ENCODE data around the gene CLK3.
"Not testable (repeated sequence)": the region's sequence is repeated elsewhere in the genome, so short reads cannot be mapped to it uniquely, and the experiment has no call there.

Gene CLK3

DNA sequence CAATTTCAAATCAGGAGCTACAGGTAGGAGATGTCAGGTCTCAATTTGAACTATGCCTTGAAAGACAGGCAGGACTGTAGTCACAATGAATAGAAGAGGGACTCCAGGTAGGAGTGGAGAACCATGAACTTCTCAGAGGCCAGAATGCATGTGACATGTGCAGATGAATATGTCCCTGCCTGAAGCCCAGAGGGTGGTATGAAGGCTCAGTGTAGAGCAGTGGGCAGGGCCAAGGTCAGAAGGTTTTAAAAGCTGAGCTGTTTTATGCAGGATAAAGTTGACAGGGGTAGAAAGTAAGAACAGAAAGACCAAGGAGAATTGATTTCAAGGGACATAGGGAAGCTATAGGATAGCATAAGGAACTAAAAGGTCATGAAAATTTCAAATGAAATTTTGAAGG lies 30.8 kb downstream of the CLK3 start:
- DNase-seq = no peak

DNA sequence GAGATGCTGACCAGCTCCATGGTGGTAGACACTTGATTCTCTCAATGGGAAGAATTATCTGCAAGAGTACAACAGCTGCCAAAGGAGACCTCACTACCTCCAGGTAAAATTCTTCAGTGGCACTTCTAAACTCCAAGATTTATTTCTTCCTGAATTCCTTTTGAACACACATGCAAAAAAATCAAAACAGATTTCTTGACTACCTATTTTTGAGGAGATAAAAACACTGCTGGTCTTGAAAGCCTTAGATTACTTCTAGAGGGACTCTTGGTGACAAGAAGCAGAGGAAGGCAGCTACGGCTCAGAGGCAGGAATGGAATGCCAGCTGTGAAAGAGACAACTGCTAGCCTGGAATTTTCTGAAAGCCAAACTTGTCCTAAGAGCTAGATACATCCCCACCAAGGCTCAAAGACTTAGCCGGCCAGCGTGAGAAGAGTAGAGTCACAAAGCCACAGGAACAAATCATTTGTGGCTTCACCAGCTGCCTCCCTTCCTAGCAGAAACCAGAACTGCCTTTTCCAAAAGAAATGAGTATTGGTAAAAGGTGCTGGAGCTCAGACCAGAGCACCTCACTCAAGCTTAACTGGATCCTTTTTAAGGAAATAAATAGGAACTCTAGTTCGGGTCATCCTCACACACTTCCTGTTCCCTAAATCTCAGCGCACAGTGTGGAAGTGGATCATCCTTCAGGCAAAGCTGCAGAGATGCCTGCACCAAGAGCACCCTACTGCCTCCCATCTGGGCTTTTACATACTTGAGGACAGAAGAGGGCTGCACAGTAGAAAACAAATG lies 32.6 kb downstream of the CLK3 start:
- DNase-seq = no peak

DNA sequence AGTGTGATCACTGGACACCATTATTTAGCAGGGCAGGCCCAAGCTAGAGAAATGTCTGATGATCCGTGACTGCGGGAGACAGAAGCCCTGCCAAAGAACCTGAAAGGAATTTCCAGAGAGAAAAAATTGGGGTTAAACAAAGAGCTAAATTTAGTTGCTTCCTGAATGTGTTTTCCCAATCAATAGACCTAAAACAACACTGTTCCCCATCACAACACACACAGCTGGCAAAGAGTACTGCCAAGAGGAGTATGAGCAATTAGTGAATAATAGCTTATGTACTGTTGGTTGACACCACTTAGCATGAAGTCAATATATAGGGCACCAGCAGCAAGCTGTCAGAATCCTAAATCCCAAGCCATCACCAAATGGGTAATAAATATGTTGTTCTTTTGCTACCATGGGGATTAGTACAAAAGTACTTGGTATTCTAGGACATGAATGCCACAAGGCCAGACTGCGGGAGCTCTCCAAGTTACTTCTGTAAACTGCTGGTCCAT lies 35.7 kb downstream of the CLK3 start:
- DNase-seq = no peak

DNA sequence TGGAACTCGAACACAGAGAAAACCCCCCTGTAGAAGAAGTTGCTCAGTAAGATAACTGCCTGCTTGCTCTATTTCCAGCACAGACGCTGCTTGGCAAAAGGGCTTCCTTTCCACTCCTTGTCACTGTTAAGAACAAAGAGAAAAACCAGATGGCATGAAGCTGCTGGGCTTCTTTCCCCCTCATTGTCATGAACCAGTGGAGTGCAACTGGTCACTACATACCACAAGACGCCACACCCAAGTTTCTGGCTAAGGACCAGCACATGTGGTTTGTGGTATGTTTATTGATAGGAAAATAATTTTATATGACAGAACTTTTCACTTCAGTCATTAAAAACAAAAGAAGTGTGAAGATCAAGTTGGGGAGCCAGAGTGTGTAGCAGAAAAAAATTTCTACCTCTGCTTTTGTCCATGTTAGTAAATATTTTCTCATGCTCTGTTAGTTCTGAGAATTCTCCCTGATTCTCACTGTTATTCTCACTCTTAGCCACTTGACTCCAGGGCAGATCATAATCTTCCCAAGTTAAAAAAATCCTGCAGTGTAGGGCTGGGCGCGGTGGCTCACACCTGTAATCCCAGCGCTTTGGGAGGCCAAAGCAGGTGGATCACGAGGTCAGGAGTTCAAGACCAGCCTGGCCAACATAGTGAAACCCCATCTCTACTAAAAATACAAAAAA lies 37.9 kb downstream of the CLK3 start:
- no peak for DNase-seq

DNA sequence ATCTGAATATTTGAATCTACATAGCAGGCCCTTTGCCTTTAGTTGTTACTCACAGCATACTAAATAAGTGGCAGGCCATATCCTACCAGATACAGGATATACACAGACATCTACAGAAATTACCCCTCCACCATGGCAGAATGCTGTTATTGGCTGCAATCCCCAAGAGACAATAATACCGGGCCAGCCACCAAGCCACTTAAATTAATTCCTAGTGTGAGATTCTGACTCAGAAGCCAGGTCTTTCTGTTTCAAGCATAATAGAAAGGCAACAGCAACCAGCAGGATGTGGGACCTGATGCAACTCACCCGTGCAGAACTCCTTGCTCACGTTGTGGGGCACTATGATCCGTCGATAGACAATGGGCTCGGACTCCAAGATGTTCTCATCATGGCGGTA lies 39.8 kb downstream of the CLK3 start:
- DNase-seq = no peak

GRCh38 chr15:74656935-74657535 lies 41.4 kb downstream of the CLK3 start:
- DNase-seq = no peak

GRCh38 chr15:74657846-74658245 lies 42.2 kb downstream of the CLK3 start:
- no peak for DNase-seq

DNA sequence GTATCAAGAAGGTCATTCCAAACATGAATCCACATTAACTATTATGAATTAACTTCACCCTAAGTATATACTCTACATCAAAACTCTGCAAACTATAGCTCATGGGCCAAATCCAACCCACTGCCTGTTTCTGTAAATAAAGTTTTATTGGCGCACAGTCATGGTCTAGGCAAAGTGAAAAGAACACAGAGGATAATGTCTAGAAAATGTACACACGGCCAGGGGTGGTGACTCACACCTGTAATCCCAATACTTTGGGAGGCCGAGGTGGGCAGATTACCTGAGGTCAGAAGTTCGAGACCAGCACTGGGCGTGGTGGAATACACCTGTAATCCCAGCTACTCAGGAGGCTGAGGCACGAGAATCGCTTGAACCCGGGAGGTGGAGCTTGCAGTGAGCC lies 45.6 kb downstream of the CLK3 start:
- DNase-seq = not testable (repeated sequence)

GRCh38 chr15:74662064-74662860 lies 46.6 kb downstream of the CLK3 start:
- DNase-seq = no peak

- DNase-seq = no peak
Measured at GRCh38 chr15:74663303-74664027, 47.8 kb downstream of the CLK3 start.

- no peak for DNase-seq
Measured at GRCh38 chr15:74664028-74664616, 48.5 kb downstream of the CLK3 start.

DNA sequence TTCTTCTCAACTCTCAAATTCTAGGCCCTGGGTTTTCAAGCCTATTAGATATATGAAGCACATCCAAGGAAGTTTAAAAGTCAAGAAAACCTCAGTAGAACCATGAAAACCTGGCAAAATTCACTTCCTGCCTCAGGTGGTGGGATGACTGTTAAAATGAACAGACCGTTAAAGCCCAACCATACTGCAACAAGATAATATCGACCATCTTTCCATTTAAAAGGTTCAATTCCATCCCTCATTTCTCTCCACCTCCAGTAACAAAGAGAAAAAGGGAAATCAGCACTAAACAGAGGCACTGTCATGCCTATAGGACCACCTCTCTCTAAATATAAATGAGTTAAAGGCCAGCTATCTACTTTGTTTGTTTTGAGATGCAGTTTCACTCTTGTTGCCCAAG lies 49.0 kb downstream of the CLK3 start:
- no peak for DNase-seq

DNA sequence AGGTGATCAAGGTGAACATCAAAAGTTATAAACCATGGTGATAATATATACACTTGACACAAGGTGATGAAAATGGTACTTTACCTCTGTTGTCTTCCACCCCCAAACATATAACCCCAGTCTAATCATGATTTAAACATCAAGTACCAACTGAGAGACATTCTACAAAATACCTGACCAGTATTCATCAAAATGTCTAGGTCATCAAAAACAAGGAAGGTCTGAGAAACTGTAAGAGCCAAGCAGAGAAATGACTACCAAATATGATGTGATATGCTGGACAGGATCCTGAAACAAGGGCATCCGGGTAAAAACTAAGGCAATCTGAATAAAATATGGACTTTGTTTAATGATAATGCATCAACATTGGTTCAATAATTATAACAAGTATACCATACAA lies 52.3 kb downstream of the CLK3 start:
- no peak for DNase-seq

- DNase-seq = no peak
Measured at GRCh38 chr15:74669627-74670026, 54.0 kb downstream of the CLK3 start.

DNA sequence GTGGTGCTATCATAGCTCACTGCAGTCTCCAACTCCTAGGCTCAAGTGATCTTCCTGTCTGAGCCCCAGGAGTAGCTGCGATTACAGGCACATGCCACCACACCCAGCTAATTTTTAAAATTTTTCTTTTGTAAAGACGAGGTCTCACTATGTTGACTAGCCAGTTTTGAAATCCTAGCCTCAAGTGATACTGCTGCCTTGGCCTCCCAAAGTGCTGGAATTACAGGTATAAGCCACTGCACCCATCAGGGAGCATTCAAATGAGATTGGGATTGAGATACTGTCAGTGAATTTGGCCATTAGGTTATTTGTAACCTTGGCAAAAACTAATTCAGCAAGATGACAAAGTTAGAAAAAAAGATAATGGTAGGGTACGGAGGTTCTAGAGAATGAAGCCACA lies 58.5 kb downstream of the CLK3 start:
- no peak for DNase-seq

DNA sequence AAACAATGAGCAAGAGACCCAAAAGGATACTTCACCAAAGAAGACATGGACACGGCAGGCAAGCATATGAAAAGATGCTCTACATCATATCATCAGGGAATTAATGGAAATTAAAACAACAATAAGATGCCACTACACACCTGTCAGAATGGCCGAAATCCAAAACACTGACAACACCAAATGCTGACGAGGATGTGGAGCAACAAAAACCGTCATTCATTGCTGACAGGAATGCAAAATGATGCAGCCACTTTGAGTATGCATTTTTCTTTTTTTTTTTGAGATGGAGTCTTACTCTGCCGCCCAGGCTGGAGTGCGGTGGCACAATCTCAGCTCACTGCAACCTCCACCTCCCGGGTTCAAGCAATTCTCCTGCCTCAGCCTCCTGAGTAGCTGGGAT lies 61.2 kb downstream of the CLK3 start:
- DNase-seq = no peak
